Astrocyte of the cerebellum (primary cell): Measurements from ENCODE around the gene CRIP1.

Experiments used
- DNase-seq: peaks from one replicate; pipeline ENCODE4 v3.0.0-alpha.2; 2011; ENCODE audit warnings: low read depth
- H3K4me3 ChIP-seq: 2 replicates; pipeline ENCODE4 v1.5.1; 2011; ENCODE audit warnings: mild to moderate bottlenecking, low read depth, low read length, moderate library complexity
- CTCF ChIP-seq: IDR thresholded peaks from 2 replicates; pipeline ENCODE4 v1.5.1; 2012; ENCODE audit warnings: low read length, low read depth, moderate library complexity, mild to moderate bottlenecking; ENCODE audit errors: missing control alignments
- in situ Hi-C: cut with HindIII; loops from 2 replicates; pipeline ENCODE4 v1.10.0; 2017; ENCODE audit warnings: low sequenced_read_pairs

CRIP1 gene

GRCh38 chr14:105473677-105474482, 12.8 kb upstream of the CRIP1 start:
- DNase-seq = peak; percentile 74
- in situ Hi-C loops = no loop called here
- H3K4me3 ChIP-seq = peak overlapping the region; percentile 47
- TF ChIP-seq CTCF = no peak

- TF ChIP-seq CTCF = no peak
- in situ Hi-C loops = no loop called here
- DNase-seq = no peak
- peak within 1 kb of the TSS; percentile 58 for H3K4me3 ChIP-seq
These were observed 12.0 kb upstream of the CRIP1 start, which contains the start of gene CRIP2 for GRCh38 chr14:105474483-105475268. Gene CRIP2 (plus strand): TSS chr14:105474821. CDS start chr14:105474863, 42 bp downstream.

- no peak for DNase-seq
- in situ Hi-C loops = no loop called here
- no peak for TF ChIP-seq CTCF
- H3K4me3 ChIP-seq = peak overlapping the region; percentile 58
These were observed 11.2 kb upstream of the CRIP1 start for GRCh38 chr14:105475269-105476096.

- no peak for TF ChIP-seq CTCF
- DNase-seq = no peak
- in situ Hi-C loops = no loop called here
- H3K4me3 ChIP-seq = peak overlapping the region; percentile 58
These were observed 10.4 kb upstream of the CRIP1 start for GRCh38 chr14:105476097-105476830.

- H3K4me3 ChIP-seq = peak overlapping the region; percentile 58
- no peak for DNase-seq
- in situ Hi-C loops = no loop called here
- TF ChIP-seq CTCF = no peak
These were observed 9.6 kb upstream of the CRIP1 start for GRCh38 chr14:105476831-105477659.
